A673 (cell line): ENCODE results near the gene ZBTB8A.

Experiments used
- EZH2 ChIP-seq: fragments of 200-600 bp; sonication (generic); IDR thresholded peaks from 2 replicates; pipeline ENCODE4 v1.6.1; 2017; ENCODE audit warnings: borderline replicate concordance, low read depth, mild to moderate bottlenecking, mixed read lengths, antibody characterized with exemption, low read length; ENCODE audit not compliant: poor library complexity, severe bottlenecking
- TF ChIP-seq, protein P1 (sequence below): fragments of 300-800, 200-600 bp; sonication (generic); conservative IDR thresholded peaks from 2 replicates; pipeline ENCODE4 v1.5.1; 2017; ENCODE audit warnings: low read depth, mild to moderate bottlenecking, antibody characterized with exemption, low read length, moderate library complexity, mixed read lengths

DNA sequence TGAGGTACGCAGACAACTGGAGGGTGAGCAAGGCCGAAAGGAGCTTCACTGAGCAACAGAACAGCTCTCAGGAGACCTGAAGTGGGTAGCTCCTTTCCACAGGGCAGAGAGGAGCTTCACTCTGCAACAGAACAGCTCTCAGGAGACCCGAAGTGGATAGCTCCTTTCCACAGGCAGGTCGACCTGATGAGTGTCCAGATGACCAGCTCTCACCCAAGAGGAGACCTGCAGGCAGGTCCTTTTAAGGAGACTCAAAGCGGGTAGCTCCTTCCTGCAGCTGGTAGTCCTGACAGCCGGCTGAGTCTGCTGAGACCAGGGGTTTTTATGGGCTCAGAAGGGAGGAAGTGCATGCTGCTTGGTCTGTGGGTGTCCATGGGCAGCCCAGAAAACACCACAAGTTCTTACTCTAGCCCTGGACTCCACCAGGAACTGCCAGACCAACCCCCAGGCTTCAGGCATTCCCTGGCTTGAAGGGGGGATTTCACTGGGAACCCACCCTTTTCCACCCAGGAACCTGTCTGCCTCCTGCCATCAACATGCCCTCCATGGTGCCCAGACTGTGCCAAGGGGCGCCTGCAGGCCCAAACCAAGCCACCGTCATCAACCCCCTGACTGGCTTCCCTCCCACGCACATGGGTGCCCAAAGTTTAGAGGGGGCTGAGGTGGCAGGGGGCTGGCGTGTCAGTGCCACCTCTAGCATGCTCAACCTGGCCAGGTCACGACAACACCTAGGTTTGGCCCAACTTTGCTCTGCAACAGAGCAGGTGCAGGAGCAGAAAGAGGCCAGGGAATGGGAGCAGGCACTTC, 67.5 kb downstream of the ZBTB8A start:
- TF ChIP-seq, protein P1, sequence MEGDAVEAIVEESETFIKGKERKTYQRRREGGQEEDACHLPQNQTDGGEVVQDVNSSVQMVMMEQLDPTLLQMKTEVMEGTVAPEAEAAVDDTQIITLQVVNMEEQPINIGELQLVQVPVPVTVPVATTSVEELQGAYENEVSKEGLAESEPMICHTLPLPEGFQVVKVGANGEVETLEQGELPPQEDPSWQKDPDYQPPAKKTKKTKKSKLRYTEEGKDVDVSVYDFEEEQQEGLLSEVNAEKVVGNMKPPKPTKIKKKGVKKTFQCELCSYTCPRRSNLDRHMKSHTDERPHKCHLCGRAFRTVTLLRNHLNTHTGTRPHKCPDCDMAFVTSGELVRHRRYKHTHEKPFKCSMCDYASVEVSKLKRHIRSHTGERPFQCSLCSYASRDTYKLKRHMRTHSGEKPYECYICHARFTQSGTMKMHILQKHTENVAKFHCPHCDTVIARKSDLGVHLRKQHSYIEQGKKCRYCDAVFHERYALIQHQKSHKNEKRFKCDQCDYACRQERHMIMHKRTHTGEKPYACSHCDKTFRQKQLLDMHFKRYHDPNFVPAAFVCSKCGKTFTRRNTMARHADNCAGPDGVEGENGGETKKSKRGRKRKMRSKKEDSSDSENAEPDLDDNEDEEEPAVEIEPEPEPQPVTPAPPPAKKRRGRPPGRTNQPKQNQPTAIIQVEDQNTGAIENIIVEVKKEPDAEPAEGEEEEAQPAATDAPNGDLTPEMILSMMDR: no peak
- TF ChIP-seq EZH2: no peak
